Astrocyte (in vitro differentiated cells and primary cell): ENCODE data around the gene DNAJC15. TPM values are rescaled to one million over a fixed set of nuclear protein-coding genes. Genes with fewer than 3 reads are reported as not detected.
A peak's percentile ranks its signal among the peaks of the same experiment; 100 is the strongest.

ENCODE experiments used
- DNase-seq: peaks from one replicate; pipeline ENCODE4 v3.0.0-alpha.2; 2010; ENCODE audit warnings: low read depth
- FAIRE-seq: peaks from 2 replicates; lab custom pipeline; 2011; peaks lifted over from hg19 to GRCh38; lab: Jason Lieb, UNC
- H2AFZ ChIP-seq: 2 replicates; pipeline ENCODE4 v1.6.0; 2012; ENCODE audit warnings: low read depth, low read length, inconsistent platforms
- H3K27ac ChIP-seq: 2 replicates; pipeline ENCODE4 v1.5.1; 2011; ENCODE audit warnings: low read depth, low read length, inconsistent platforms
- H3K27me3 ChIP-seq: 2 replicates; pipeline ENCODE4 v1.6.0; 2011; ENCODE audit warnings: low read length, inconsistent platforms; ENCODE audit not compliant: insufficient read depth
- H3K36me3 ChIP-seq: 2 replicates; pipeline ENCODE4 v1.5.1; 2011; ENCODE audit warnings: low read length, inconsistent platforms; ENCODE audit not compliant: insufficient read depth
- H3K4me1 ChIP-seq: 2 replicates; pipeline ENCODE4 v1.5.1; 2011; ENCODE audit warnings: low read length, inconsistent platforms; ENCODE audit not compliant: insufficient read depth
- H3K4me2 ChIP-seq: 2 replicates; pipeline ENCODE4 v1.6.0; 2012; ENCODE audit warnings: low read length, inconsistent platforms
- H3K4me3 ChIP-seq: 2 replicates; pipeline ENCODE4 v1.5.1; 2011; ENCODE audit warnings: low read depth, mild to moderate bottlenecking, low read length, inconsistent platforms; ENCODE audit not compliant: insufficient read depth
- H3K79me2 ChIP-seq: 2 replicates; pipeline ENCODE4 v1.6.0; 2012; ENCODE audit warnings: mild to moderate bottlenecking, low read length, inconsistent platforms; ENCODE audit not compliant: insufficient read depth
- H3K9ac ChIP-seq: 2 replicates; pipeline ENCODE4 v1.6.0; 2012; ENCODE audit warnings: mild to moderate bottlenecking, low read length, inconsistent platforms
- H3K9me3 ChIP-seq: 2 replicates; pipeline ENCODE4 v1.5.1; 2012; ENCODE audit warnings: low read depth, mild to moderate bottlenecking, low read length, inconsistent platforms; ENCODE audit not compliant: insufficient read depth
- H4K20me1 ChIP-seq: 2 replicates; pipeline ENCODE4 v1.6.0; 2012; ENCODE audit warnings: low read length, inconsistent platforms; ENCODE audit not compliant: insufficient read depth
- H3K27ac Mint-ChIP-seq: one replicate; pipeline ENCODE4 v1.8.0; 2021; ENCODE audit warnings: mild to moderate bottlenecking, mixed read lengths; ENCODE audit not compliant: unreplicated experiment
- H3K27me3 Mint-ChIP-seq: one replicate; pipeline ENCODE4 v1.8.0; 2021; ENCODE audit warnings: low read depth, mixed read lengths; ENCODE audit not compliant: unreplicated experiment
- H3K36me3 Mint-ChIP-seq: one replicate; pipeline ENCODE4 v1.8.0; 2021; ENCODE audit warnings: low read depth, mixed read lengths; ENCODE audit not compliant: unreplicated experiment
- H3K4me1 Mint-ChIP-seq: one replicate; pipeline ENCODE4 v1.8.0; 2021; ENCODE audit warnings: low read depth, mixed read lengths; ENCODE audit not compliant: unreplicated experiment
- H3K4me3 Mint-ChIP-seq: one replicate; pipeline ENCODE4 v1.8.0; 2021; ENCODE audit warnings: mild to moderate bottlenecking, moderate library complexity, mixed read lengths; ENCODE audit not compliant: unreplicated experiment
- H3K9me3 Mint-ChIP-seq: one replicate; pipeline ENCODE4 v1.8.0; 2021; ENCODE audit warnings: mild to moderate bottlenecking, mixed read lengths; ENCODE audit not compliant: unreplicated experiment
- CTCF ChIP-seq: IDR thresholded peaks from 2 replicates; pipeline ENCODE4 v1.5.1; 2011; ENCODE audit warnings: low read depth, mild to moderate bottlenecking, inconsistent platforms, low read length, moderate library complexity; ENCODE audit not compliant: insufficient read depth
- EZH2 ChIP-seq: IDR thresholded peaks from 2 replicates; pipeline ENCODE4 v1.6.1; 2012; ENCODE audit warnings: mild to moderate bottlenecking, low read length, inconsistent platforms; ENCODE audit not compliant: insufficient read depth
- total RNA-seq: library from RNA; stranded (reverse); gene quantifications from 2 replicates; pipeline ENCODE4 v1.2.1, GENCODE V29; 2021

Gene DNAJC15
- total RNA-seq, 1 donor from 2014 or later, result 13.8 TPM

- no peaks in the 10 kb centered on the region for H3K9me3 ChIP-seq
- FAIRE-seq, result no peak
Observed at GRCh38 chr13:43086181-43086580, 62.8 kb downstream of the DNAJC15 start.

GRCh38 chr13:43088093-43088511 is 64.7 kb downstream of the DNAJC15 start:
- TF ChIP-seq EZH2 (no peak), CTCF (no peak)
- Histone ChIP-seq H3K36me3 (no peaks in the 10 kb centered on the region), H3K79me2 (no peaks in the 10 kb centered on the region), H3K9me3 (no peaks in the 10 kb centered on the region), H4K20me1 (no peaks in the 10 kb centered on the region), H3K4me3 (no peak overlapping the region), H3K4me2 (peak overlapping the region; percentile 26), H2AFZ (no peak overlapping the region), H3K27me3 (no peaks in the 10 kb centered on the region), H3K9ac (no peak overlapping the region), H3K4me1 (no peaks in the 10 kb centered on the region), H3K27ac (no peak overlapping the region)
- FAIRE-seq (no peak), DNase-seq (no peak)
- Mint-ChIP-seq H3K4me1 (no peaks in the 10 kb centered on the region), H3K4me3 (no peak overlapping the region), H3K27me3 (no peaks in the 10 kb centered on the region), H3K9me3 (peaks cover 6% of the 10 kb centered on the region), H3K36me3 (peaks cover 6% of the 10 kb centered on the region), H3K27ac (no peak overlapping the region)

More at GRCh38 chr13:43086181-43086580, 62.8 kb downstream of the DNAJC15 start:
- H2AFZ ChIP-seq, result no peak overlapping the region
- no peak overlapping the region for H3K9ac ChIP-seq
- no peaks in the 10 kb centered on the region for H3K27me3 Mint-ChIP-seq
- no peaks in the 10 kb centered on the region for H4K20me1 ChIP-seq
- H3K4me1 Mint-ChIP-seq, result no peaks in the 10 kb centered on the region
- peaks cover 6% of the 10 kb centered on the region for H3K36me3 Mint-ChIP-seq
- TF ChIP-seq CTCF (no peak), EZH2 (no peak)
- H3K27ac Mint-ChIP-seq, result no peak overlapping the region
- H3K27me3 ChIP-seq, result no peaks in the 10 kb centered on the region
- no peak for DNase-seq
- H3K9me3 Mint-ChIP-seq, result peaks cover 6% of the 10 kb centered on the region
- no peak overlapping the region for H3K4me2 ChIP-seq
- no peak overlapping the region for H3K4me3 Mint-ChIP-seq
- H3K4me3 ChIP-seq, result no peak overlapping the region
- H3K4me1 ChIP-seq, result no peaks in the 10 kb centered on the region
- no peaks in the 10 kb centered on the region for H3K79me2 ChIP-seq
- H3K27ac ChIP-seq, result no peak overlapping the region
- no peaks in the 10 kb centered on the region for H3K36me3 ChIP-seq

- Mint-ChIP-seq H3K4me1 (no peaks in the 10 kb centered on the region), H3K4me3 (no peak overlapping the region), H3K36me3 (peaks cover 6% of the 10 kb centered on the region), H3K27me3 (no peaks in the 10 kb centered on the region), H3K27ac (no peak overlapping the region), H3K9me3 (peaks cover 6% of the 10 kb centered on the region)
- Histone ChIP-seq H3K36me3 (no peaks in the 10 kb centered on the region), H3K9me3 (no peaks in the 10 kb centered on the region), H3K4me2 (no peak overlapping the region), H3K9ac (no peak overlapping the region), H3K4me1 (no peaks in the 10 kb centered on the region), H3K4me3 (no peak overlapping the region), H3K79me2 (no peaks in the 10 kb centered on the region), H3K27me3 (no peaks in the 10 kb centered on the region), H3K27ac (no peak overlapping the region), H4K20me1 (no peaks in the 10 kb centered on the region), H2AFZ (no peak overlapping the region)
- FAIRE-seq (no peak), DNase-seq (no peak)
- TF ChIP-seq EZH2 (no peak), CTCF (no peak)
Observed at GRCh38 chr13:43089912-43090498, 66.6 kb downstream of the DNAJC15 start.
